HepG2 (cell line): ENCODE measurements around the gene EMP2.
A peak's percentile ranks its signal among the peaks of the same experiment; 100 is the strongest.

Experiments
- CREM ChIP-seq, 2 experiments: sonication (generic) in 1 of 2; formaldehyde crosslinking in 1 of 2; IDR thresholded peaks; 2 replicates each; pipeline versions ENCODE4 v1.4.0 to v1.6.1; 2016 to 2020; ENCODE audit warnings: antibody characterized with exemption in 1 of 2, mild to moderate bottlenecking in 1 of 2, missing genetic modification reagents in 1 of 2
- EP300 ChIP-seq, 3 experiments: sonication (generic) in 1 of 3; formaldehyde crosslinking in 1 of 3; IDR thresholded peaks; 2 replicates each; pipeline versions ENCODE4 v1.5.1 to v1.6.1; 2011 to 2020; ENCODE audit warnings: low read depth in 2 of 3, low read length in 2 of 3, borderline replicate concordance in 1 of 3, improper control_type of control experiment in 1 of 3, mild to moderate bottlenecking in 1 of 3, missing genetic modification reagents in 1 of 3, moderate library complexity in 1 of 3
- ETV6 ChIP-seq: sonication (generic); formaldehyde crosslinking; conservative IDR thresholded peaks from 2 replicates; pipeline ENCODE4 v1.4.0; 2020; ENCODE audit warnings: missing genetic modification reagents

GRCh38 chr16:10601444-10602408, 21.3 kb upstream of the EMP2 start:
- TF ChIP-seq EP300 (IDR thresholded peaks at IDR 0.05; ENCODE audit: low read depth in 2 of 2, low read length in 2 of 2) (peak in 1 of 2 experiments; percentile 67; a peak in 1 of 4 replicates), EP300 (CRISPR knock-in tag; IDR thresholded peaks at IDR 0.05; ENCODE audit: borderline replicate concordance) (no peak; the same call in 1 of the 2 replicates), ETV6 (no peak), CREM (IDR thresholded peaks at IDR 0.05) (no peak), CREM (CRISPR knock-in tag; IDR thresholded peaks at IDR 0.05) (no peak)
